D341Med (cell line): ENCODE results near the gene PRR23B.
"Not testable (repeated sequence)": the region's sequence is repeated elsewhere in the genome, so short reads cannot be mapped to it uniquely, and the experiment has no call there.

Source experiments
- DNase-seq: peaks from one replicate; pipeline ENCODE4 v3.0.0; 2012; ENCODE audit warnings: low spot score

The PRR23B gene

DNA sequence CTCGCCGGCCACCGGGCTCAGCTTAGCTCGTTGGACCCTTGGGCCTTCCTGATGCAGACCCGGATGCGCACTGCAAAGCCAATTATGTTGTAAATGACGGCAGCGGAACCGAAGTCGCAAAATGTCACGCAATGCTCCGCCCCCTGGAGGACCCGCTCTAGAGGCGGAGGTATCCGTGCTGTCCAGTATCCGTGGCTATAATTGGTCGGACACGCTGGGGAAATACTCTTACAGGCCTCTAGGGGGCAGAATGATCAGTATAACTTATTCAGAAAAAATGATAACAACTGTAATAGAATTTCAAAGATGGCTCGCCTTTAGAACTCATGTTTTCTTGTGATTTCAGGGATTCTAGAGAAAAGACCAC lies at the start of gene PRR23B:
TSS of gene PRR23B (minus strand) at position 59 of the 367 bp plus-strand sequence. CDS start 265 bp downstream, outside the sequence.
- DNase-seq: no peak

DNA sequence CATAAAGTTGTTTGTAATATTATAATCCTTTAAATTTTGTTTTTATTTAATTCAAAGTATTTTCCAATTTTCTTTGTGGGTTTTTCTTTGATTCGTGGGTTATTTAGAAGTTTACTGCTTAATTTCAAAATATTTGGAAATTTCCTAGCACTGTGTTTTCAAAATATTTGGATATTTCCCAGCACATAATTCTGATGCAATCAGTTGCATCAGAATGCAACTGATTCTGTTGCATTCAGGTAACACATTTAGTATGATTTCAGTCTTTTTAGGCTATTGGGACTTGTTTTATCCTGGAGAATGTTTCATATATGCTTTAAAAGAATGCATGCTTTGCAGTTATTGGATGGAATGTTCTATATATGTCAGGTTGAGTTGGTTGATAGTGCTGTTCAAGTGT lies 42.2 kb upstream of the PRR23B start:
- DNase-seq: no peak

DNA sequence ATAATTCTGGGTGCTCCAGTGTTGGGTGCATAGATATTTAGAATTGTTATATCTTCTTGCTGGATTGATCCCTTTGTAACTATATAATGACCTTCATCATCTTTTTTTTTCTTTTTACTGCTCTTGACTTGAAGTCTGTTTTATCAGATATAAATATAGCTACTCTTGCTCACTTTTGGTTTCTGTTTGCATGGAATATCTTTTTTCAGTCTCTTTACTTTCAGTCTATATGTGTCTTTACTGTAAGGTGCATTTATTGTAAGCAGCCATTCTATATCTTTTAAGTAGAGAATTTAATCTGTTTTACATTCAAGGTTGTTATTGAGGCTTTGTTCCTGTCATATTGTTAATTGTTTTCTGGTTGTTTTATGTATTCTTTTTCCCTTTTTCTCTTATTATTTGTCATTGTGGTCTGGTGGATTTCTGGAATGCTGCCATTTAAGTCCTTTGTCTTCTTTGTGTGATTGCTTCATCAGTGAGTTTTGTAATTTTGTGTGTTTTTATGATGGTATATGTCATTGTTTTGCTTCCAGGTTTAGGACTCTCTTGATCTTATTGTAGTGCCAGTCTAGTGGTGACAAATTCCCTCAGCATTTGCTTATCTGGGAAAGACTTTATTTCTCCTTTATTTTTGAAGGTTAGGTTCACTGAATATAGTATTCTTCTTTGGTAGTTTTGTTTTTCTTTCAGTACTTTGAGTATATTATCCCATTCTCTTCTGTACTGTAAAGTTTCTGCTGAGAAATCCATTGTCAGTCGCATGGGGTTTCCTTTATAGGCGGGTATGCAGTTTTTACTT lies 32.3 kb upstream of the PRR23B start:
- DNase-seq: no peak

DNA sequence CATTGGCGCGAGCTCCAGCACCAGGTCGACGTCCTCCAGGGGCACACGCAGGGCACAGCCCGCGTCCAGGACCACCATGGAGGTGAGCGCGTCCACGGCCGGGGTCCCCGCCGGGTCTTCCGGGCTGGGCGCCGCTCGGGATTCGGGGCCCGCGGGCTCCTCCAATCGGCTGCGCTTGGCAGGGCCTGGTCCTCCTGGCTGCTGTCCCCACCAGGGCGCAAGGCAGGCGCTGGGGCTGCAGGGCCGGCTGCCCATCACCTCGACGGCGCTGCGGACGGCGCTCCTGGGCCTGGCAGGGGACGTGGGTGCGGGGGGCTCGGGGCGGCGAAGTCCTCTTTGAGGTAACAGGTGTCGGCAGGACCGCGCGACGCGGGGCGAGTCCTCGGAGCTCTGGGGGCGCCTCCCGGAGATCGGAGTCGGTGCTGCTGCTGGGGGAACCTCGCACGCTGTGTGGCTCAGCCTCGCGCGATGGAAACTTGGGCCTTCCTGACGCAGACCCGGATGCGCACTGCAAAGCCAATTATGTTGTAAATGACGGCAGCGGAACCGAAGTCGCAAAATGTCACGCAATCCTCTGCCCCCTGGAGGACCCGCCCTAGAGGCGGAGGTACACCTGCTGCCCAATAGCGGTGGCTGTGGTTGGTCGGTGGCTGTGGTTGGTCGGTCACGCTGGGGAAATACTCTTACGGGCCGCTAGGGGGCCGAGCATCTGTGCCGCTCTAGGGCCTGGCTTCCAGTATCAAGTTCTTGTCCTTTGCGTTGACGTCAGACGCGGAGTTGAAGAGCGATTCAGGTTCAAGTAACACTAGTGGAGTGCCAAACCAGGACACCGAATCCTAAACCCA lies 23.9 kb upstream of the PRR23B start, which contains the start of gene PRR23C:
TSS of gene PRR23C (minus strand) at position 527 of the 845 bp plus-strand sequence. CDS start at position 255, 272 bp downstream.
- no peak for DNase-seq

DNA sequence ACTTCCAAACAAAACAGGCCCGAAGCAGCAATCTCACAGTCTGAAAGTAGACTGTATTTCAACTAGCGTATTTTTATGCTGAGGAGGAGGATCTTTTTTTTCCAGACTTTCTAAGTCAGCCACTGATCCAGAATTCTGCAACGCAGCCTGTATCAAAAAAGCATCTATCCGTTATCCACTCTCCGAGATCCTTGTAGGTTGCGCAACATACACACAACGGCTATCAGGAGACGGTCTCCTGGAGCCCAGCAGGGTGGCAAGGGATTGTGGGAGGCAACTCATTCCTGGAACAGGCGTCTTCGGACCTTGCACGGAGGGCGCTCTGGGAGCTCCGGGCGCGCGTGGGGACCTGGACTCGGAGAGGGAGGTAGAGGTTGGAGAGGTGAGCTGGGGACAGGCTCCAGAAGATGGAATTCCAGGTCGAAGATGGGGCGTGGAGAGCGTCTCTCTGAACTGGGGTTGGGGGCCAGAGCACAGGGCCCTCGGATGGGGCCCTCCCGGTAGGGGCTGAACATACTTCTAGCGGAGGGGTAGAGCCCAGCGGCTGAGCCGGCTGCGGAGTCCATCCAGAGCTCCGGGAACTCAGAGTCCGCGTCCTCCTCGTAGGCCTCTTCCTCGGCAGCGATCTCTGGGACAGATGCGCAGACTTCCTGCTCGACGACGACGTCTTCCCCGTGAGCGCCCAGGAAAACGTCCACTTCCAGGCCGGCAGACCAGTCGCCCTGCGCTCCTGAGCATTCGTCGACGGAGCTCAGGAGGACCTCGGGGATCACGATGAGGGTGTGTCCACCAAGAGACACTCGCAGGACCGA lies 23.0 kb upstream of the PRR23B start:
- DNase-seq: no peak

DNA sequence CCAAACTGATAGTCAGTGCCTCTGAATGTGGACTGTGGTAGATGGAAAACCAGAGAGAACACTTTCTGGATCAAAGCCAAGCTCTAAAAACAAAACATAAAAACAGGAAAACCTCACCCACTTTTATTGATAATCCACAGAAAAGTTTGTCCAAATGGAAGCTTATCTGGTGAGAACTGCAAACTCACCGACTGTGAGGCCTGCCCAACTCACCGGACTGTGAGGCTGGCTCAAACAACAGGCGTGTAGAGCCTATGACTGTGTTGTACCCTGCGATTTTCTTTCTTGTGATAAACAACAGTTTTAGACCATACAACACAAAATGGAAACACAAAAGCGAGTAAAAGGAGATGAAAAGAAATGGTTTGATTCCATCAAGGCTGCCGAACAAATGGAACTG lies 16.8 kb upstream of the PRR23B start:
- no peak for DNase-seq

DNA sequence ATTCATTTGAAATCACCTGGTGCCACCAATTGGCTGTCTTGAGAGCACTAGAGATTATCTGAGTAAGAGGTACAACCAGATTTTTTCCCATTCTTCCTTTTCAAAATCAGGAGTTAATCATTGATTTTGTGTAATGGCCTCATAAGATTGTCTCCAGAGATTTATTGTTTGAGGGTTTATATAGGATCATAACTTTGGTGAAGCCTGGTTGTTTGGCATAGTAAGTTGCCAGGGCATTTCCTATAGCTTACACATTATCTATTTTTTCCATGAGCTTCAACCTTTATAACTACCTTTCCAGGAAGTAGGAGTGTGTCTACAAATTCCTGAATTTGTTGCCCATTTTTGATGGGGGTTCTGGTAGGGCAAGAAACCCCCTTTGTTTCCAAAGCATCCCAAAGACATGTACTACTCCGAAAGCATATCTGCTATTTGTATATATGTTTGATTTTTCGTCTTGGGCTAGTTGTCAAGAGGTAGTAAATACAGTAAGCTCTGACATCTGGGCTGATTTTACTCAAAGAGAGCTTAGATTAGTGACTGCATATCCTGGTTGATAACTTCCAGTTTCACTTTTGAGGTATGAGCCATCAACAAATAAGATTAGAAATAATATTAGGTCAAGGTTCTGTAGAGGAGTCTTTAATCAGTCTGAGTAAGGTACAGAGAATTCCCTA lies 11.7 kb upstream of the PRR23B start:
- DNase-seq: no peak

DNA sequence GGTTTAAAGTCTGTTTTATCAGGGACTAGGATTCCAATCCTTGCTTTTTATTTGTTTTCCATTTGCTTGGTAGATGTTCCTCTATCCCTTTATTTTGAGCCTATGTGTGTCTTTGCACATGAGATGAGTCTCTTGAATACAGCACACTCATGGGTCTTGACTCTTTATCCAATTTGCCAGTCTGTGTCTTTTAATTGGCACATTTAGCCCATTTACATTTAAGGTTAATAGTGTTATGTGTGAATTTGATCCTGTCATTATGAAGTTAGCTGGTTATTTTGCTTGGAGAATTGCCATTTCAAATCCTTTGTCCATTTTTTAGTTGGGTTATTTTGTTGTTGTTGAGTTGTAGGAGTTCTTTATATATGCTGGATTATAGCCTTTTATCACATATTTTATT lies 9.8 kb upstream of the PRR23B start:
- not testable (repeated sequence) for DNase-seq

DNA sequence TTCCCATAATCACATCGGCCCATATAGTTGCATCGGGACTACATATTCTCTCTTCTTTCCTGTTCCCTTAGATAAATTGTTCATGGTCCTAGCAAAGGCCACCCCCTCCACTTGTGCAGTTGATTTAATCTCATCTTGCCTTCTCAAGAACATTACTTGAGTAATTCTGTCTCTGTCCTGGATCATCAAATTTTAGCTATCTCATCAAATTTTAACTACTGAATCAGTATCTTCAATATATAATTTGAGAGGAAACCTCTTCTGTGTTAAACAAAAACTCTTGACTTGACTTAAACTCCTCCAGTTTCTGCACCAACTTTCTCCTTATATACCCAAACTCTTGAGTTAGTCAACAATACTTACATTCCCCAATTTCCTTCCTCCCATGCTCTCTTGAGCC lies 4.2 kb upstream of the PRR23B start:
- DNase-seq: no peak

DNA sequence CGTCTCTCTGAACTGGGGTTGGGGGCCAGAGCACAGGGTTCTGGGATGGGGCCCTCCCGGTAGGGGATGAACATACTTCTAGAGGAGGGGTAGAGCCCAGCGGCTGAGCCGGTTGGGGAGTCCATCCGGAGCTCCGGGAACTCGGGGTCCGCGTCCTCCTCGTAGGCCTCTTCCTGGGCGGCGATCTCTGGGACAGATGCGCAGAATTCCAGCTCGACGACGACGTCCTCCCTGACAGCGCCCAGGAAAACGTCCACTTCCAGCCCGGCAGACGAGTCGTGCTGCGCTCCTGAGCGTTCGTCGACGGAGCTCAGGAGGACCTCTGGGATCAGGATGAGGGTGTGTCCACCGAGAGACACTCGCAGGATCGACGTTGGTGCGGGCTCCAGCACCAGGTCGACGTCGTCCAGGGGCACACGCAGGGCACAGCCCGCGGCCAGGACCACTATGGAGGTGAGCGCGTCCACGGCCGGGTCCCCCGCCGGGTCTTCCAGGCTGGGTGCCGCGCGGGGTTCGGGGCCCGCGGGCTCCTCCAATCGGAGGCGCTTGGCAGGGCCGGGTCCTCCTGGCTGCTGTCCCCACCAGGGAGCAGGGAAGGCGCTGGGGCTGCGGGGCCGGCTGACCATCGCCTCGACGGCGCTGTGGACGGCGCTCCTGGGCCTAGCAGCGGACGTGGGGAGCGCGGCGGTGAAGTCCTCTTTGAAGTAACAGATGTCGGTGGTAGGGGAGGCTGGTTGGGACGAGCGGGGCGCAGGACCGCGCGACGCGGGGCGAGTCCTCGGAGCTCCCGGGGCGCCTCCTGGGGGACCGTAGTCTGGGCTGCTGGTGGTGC lies 474 bp downstream of the PRR23B start:
- DNase-seq: no peak

DNA sequence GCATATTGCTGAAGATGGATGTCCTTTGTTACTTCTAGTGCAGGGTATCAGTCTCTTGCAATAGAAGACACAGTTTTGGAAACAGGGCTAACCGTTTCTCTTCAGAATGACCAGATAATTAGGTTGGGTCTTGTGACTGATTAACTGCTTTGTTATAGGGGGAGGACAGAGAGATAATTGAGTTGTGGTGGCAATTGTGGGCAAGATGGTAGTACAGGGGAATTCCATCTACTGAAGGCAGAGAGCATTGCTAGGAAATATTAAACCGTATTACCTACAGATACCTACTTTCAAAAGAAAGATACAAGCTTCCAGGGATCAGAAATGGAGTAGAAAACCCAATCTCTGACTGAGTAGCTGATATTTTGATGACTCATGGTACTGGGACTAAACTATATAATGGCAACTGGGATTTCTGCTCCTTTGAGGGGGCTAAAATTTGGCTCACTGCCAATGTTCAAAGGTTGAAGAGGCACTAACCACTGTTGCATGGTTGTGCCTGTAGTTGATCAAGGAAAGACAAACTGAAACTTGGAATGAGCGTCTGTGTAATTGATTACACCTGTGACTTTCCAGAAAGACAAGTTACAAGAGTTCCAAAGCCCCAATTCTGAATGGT lies 4.2 kb downstream of the PRR23B start:
- DNase-seq: no peak

DNA sequence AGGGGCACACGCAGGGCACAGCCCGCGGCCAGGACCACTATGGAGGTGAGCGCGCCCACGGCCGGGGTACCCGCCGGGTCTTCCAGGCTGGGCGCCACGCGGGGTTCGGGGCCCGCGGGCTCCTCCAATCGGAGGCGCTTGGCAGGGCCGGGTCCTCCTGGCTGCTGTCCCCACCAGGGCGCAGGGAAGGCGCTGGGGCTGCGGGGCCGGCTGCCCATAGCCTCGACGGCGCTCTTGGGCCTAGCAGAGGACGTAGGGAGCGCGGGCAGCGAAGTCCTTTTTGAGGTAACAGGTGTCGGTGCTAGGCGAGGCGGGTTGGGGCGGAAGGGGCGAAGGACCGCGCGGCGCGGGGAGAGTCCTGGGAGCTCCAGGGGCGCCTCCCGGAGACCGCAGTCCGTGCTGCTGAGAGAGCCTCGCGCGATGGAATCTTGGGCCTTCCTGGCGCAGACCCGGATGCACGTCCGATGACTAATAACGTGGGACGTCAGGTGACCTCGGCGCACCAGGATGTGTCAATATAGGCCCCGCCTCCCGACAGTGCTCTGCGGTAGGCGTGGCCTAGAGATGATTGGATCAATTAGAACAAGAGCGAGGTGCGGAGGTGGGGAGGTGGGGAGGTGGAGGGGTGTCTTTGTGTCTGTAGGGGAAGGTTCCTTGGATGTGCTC lies 14.5 kb downstream of the PRR23B start, which contains the start of gene PRR23A:
TSS of gene PRR23A (minus strand) at position 218 of the 666 bp plus-strand sequence. CDS start at position 218, 0 bp downstream.
- DNase-seq: no peak

DNA sequence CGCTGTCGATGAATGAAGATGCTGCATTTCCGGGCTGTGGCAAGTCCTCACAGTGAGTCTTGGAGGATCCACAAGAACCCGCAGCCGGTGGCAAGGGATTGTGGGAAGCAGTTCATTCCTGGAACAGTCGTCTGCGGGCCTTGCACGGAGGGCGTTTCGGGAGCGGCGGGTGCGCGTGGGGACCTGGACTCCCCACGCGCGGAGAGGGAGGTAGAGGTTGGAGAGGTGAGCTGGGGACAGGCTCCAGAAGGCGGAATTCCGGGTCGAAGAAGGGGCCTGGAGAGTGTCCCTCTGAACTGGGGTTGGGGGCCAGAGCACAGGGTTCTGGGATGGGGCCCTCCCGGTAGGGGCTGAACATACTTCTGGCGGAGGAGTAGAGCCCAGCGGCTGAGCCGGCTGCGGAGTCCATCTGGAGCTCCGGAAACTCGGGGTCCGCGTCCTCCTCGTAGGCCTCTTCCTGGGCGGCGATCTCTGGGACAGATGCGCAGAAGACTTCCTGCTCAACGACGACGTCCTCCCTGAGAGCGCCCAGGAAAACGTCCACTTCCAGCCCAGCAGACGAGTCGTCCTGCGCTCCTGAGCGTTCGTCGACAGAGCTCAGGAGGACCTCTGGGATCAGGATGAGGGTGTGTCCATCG lies 15.3 kb downstream of the PRR23B start:
- DNase-seq: no peak

DNA sequence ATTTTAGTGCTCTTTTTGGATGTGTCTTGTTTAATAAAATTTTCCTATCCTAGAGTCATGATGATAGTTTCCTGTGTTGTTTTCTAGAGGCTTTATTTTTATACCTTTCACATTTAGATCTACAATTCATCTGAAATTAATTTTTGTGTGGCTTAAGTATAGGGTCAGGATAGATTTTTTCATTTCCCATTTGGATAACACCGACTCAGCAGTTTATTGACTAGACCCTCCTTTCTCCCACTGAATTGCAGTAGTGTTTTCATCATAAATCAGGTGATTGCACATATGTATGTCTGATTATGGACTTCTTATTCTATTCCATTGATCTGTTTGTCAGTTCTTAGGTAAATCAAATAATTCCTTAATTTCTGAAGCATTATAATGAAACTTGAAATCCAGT lies 25.0 kb downstream of the PRR23B start:
- no peak for DNase-seq

DNA sequence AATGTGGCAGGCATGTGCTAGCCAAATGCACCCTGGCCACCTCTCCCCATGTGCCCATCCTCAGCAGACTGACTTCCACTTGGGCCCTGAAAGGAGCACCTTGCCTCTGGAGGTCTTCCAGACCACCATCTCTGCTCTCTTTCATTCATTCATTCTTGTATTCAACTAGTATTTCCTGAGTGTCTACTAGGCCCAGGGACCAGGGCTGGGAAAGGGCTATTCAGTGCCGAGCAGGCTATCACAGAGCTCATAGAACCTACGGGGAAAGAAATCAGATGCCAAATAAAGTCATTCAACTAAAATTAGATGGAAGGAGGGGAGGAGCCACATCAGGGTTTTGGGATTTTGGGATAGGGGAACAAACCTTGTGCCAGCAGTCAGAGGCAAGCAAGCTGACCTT lies 33.5 kb downstream of the PRR23B start:
- DNase-seq: no peak

DNA sequence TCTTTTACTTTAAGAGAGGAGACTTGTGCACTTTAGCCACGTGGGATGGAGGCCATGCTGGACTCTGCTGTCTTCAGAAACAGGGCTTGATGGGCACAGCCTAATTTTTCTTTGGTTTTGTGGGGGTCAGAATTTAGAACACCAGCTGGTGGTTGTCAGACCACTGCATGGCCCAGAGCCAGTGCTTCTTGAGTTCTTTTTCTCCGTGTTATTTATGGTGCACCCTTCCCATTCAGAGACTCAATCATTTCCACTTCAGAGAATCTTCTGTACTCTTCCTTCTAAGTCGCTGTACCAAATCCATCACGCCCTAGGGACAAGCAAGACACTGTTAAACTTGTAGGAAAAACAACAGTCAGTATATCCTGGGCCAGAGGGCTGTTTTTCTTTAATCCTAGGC lies 34.8 kb downstream of the PRR23B start:
- no peak for DNase-seq

DNA sequence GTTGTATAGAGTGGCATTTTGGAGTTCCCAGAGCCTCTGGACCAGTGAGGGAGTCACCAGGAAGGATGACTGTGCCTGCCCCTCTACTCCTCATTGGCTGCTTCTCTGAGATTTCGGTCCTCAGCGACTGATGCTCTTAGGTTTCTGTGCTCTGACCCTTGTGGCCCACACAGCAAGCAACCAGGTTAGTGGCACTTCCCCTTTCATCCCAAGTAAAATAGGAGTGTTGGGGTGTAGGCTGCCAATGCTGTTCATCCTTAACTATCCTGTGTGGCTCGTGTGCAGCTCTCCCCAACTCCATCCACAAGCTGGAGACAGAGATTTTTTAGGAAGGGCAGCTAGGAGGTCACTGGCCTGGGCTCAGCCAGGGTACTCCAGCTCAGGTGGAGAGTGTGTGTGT lies 35.9 kb downstream of the PRR23B start:
- DNase-seq: no peak

DNA sequence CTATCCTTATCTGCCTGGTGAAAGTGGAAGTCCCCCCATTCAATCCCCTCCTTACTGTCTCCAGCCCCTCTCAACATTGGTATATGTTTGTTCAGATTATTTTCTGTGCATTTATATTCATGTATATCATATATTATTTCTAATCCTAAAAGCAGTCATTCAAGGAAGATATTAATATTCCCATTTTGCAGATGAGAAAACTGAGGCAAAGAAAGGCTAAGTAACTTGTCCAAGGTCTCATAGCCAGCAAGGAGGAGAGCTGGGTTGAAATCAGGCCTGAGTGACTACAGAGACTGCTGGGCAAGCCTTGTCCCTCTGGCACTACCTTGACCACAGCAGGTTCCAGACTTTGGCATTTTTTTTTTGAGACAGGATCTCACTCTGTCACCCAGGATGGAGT lies 44.7 kb downstream of the PRR23B start:
- no peak for DNase-seq

DNA sequence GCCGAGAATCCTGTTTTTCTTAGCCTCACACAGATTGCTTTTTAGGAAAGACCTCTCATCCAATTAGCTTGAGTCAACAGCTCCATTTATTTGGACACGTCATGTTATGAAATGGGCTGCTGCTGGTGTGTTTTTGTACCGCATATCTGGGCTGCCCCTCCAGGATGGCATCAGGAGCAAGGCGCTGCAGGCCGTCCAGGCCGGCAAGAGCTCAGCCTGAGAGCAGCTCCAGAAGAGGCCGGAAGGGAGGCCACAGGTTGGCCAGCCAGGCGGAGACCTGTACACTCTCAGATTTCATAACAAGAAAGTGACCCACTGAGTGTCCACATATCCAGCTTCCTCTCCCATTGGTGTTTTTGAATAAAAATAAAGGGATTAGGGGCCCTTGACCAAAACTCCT lies 45.4 kb downstream of the PRR23B start:
- DNase-seq: no peak
